ENCODE data around the gene CADM1. TPM values are rescaled to one million over a fixed set of nuclear protein-coding genes. Genes with fewer than 3 reads are reported as not detected.

CADM1 gene
- total and polyA plus RNA-seq, 9 of the 15 experiments (the other 6 are each of a cell fraction or from before 2014, with no cell fraction given), result 0.42 TPM; not detected in 8

DNA sequence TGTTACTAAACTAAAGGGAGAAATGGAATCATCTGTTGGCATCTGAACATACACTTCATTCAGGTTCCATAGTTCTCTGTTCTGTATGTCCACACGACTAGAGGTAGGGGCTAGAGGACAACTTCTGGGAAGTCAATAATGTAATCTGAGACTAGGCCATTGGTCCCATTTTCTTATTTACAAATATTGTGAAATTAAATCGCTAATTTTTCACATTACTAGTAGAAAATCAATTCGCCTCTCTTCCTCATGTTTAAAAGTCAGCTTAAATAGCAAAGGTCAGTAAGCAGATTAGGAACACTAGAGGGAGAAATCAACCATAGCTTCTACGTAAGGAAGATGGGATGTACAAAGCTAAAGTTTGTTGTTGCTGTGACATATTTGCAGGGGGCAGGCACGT lies 59.7 kb downstream of the CADM1 start:
- Histone ChIP-seq H3K9me3 (replicated peaks; ENCODE audit: control insufficient read depth, insufficient read depth, low read depth, low read length) (no peaks in the 10 kb centered on the region), H4K20me1 (replicated peaks; ENCODE audit: control insufficient read depth, insufficient read depth, low read length) (no peaks in the 10 kb centered on the region), H3K36me3 (ENCODE audit: control insufficient read depth, insufficient read depth, low read length) (no peaks in the 10 kb centered on the region), H3K9me1 (ENCODE audit: control insufficient read depth, insufficient read depth, low read length) (no peaks in the 10 kb centered on the region), H3K4me1 (replicated peaks in 1 of 2; ENCODE audit: control insufficient read depth in 2 of 2, insufficient read depth in 2 of 2, low read length in 2 of 2) (no peaks in the 10 kb centered on the region), H3K4me2 (ENCODE audit: insufficient read depth, low read length) (no peak overlapping the region), H3K9ac (ENCODE audit: insufficient read depth in 1 of 2, low read depth in 2 of 2, low read length in 2 of 2) (no peak overlapping the region), H3K79me2 (ENCODE audit: control insufficient read depth, insufficient read depth, low read length) (no peaks in the 10 kb centered on the region), H3K27me3 (ENCODE audit: control insufficient read depth in 2 of 2, insufficient read depth in 2 of 2, low read length in 2 of 2) (no peaks in the 10 kb centered on the region), H3K4me3 (no peak overlapping the region), H3K27ac (ENCODE audit: extremely low read depth, low read depth, low read length) (no peak overlapping the region), H2AFZ (ENCODE audit: low read depth, low read length) (no peak overlapping the region)
- ChIA-PET CTCF (ENCODE audit: low intra/inter-chr PET ratio) (no interaction called here), POLR2A (interaction anchor here (0.6 kb wide), 1 partner anchor 10 kb away, joined by 3 read pairs; no protein-coding TSS in a partner anchor)
- in situ Hi-C loops (cut with MboI), result no loop called here
- WGBS (ENCODE audit: insufficient coverage, low coverage, missing lambda C conversion rate), result 0% methylated on average over 5 of the region's 5 CpGs
- DNase-seq (ENCODE audit: extremely low read depth in 1 of 4, low spot score in 3 of 4) (no peak), FAIRE-seq (no peak), ATAC-seq (no peak)
- intact Hi-C loops (cut with micrococcal nuclease), result no loop called here
- no peak for TF ChIP-seq CBX5 (IDR thresholded peaks at IDR 0.05; ENCODE audit: borderline replicate concordance, low read depth)
- no peak for TF ChIP-seq LCOR (CRISPR knock-in tag; IDR thresholded peaks at IDR 0.05)
- TF ChIP-seq ZFP1 (CRISPR knock-in tag; IDR thresholded peaks at IDR 0.05), result no peak
- TF ChIP-seq MEF2A (IDR thresholded peaks at IDR 0.05; ENCODE audit: control insufficient read depth, low read depth, low read length), result no peak
- TF ChIP-seq, protein P1, sequence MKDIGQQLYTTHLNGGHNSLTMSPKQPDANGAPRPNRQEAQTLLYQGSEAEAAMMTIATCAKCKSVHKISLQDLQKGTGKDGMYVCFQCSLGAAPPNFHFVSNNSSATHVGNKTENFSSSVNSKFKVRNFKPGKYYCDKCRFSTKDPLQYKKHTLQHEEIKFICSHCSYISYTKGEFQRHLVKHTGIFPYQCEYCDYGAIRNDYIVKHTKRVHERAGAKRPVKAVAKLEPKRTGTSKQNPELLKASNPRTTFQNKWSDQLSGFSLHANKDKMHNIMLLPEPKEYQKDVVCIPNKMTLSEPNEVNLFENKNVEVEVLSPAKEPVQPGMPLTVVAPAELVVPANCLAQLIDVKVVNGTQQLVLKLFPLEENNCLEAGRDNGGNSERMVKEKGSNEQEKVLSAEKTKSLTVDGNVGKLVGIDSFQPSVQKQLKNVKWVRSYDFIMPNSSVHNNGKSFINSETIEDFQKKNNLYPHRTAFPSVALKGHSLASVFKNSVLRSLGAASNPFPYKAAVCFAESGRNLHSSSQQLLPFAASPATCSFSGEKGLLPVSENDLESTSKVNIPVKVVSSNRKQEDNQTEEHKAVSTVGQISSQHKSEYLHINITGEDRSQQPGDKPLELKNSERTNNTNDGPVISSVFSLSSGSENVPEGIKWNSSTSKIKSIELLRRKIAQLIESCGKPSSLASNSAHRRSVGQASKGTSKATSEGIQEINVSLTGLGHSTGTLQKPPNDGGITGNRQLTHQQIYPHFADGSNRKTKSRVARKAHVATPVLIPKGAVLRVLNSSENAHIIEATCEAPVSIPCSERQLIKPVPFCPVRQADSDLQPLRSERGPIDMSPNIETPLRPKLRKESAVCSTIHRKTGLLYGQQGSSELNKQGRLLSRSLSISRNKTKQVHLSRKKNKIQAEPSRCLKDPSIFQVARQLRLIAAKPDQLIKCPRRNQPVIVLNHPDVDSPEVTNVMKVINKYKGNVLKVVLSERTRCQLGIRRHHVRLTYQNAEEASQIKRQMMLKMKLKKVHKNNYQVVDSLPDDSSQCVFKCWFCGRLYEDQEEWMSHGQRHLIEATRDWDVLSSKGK (CRISPR knock-in tag; IDR thresholded peaks at IDR 0.05), result no peak
- TF ChIP-seq KLF6 (CRISPR knock-in tag; IDR thresholded peaks at IDR 0.05; ENCODE audit: borderline replicate concordance), result no peak
- TF ChIP-seq FOXA3 (CRISPR knock-in tag; conservative IDR thresholded peaks at IDR 0.05 in 1 of 2, IDR thresholded peaks at IDR 0.05 in 1 of 2), result no peak
- TF ChIP-seq ZKSCAN8 (CRISPR knock-in tag; IDR thresholded peaks at IDR 0.05), result no peak
- no TSS peak for BruUV-seq (replicated peaks)

All from K562 (cell line).